GM21619 (cell line): ENCODE measurements around the gene PDZD8.
A peak's percentile ranks its signal among the peaks of the same experiment; 100 is the strongest.

Experiments
- ATAC-seq: cut with Tn5 transposase; IDR thresholded peaks from one replicate; pipeline ENCODE4 v1.9.1; 2021; ENCODE audit not compliant: unreplicated experiment

Gene PDZD8

GRCh38 chr10:117375360-117376178, at the start of gene PDZD8:
TSS of gene PDZD8 (minus strand) at chr10:117375440. CDS start at chr10:117375227, 213 bp downstream.
- ATAC-seq, result peak; percentile 81

GRCh38 chr10:117424171-117424570, 48.9 kb upstream of the PDZD8 start:
- no peak for ATAC-seq

- no peak for ATAC-seq
Measured at GRCh38 chr10:117421985-117422384, 46.7 kb upstream of the PDZD8 start.

- no peak for ATAC-seq
Measured at GRCh38 chr10:117420768-117421167, 45.5 kb upstream of the PDZD8 start.

- ATAC-seq, result no peak
Measured at GRCh38 chr10:117419921-117420320, 44.7 kb upstream of the PDZD8 start.

- no peak for ATAC-seq
Measured at GRCh38 chr10:117419159-117419558, 43.9 kb upstream of the PDZD8 start.

GRCh38 chr10:117418121-117418520, 42.9 kb upstream of the PDZD8 start:
- no peak for ATAC-seq

GRCh38 chr10:117417196-117417595, 42.0 kb upstream of the PDZD8 start:
- ATAC-seq, result no peak

- ATAC-seq, result no peak
Measured at GRCh38 chr10:117413928-117414618, 38.8 kb upstream of the PDZD8 start.

- no peak for ATAC-seq
Measured at GRCh38 chr10:117412469-117413010, 37.3 kb upstream of the PDZD8 start.

GRCh38 chr10:117411479-117412399, 36.5 kb upstream of the PDZD8 start:
- ATAC-seq, result no peak

GRCh38 chr10:117410557-117410956, 35.3 kb upstream of the PDZD8 start:
- ATAC-seq, result no peak

- no peak for ATAC-seq
Measured at GRCh38 chr10:117409549-117410305, 34.5 kb upstream of the PDZD8 start.

- ATAC-seq, result no peak
Measured at GRCh38 chr10:117408436-117409384, 33.5 kb upstream of the PDZD8 start.

- ATAC-seq, result no peak
Measured at GRCh38 chr10:117405730-117406129, 30.5 kb upstream of the PDZD8 start.

GRCh38 chr10:117400329-117400728, 25.1 kb upstream of the PDZD8 start:
- ATAC-seq, result no peak

GRCh38 chr10:117399341-117400196, 24.3 kb upstream of the PDZD8 start:
- no peak for ATAC-seq

- no peak for ATAC-seq
Measured at GRCh38 chr10:117398029-117398428, 22.8 kb upstream of the PDZD8 start.
